GM23338 (cell line): ENCODE results near the gene NFILZ. TPM values are rescaled to one million over a fixed set of nuclear protein-coding genes. Genes with fewer than 3 reads are reported as not detected.

Source experiments
- ETS1 ChIP-seq: IDR thresholded peaks from 2 replicates; pipeline ENCODE4 v1.6.1; 2016; ENCODE audit warnings: antibody characterized with exemption
- EZH2 ChIP-seq: fragments of 200-600 bp; sonication (generic); IDR thresholded peaks from one replicate; pipeline ENCODE4 v1.8.0; 2017; ENCODE audit warnings: antibody characterized with exemption, mild to moderate bottlenecking, low read depth; ENCODE audit not compliant: unreplicated experiment
- EZH2phosphoT487 ChIP-seq: fragments of 200-600 bp; sonication (generic); IDR thresholded peaks from one replicate; pipeline ENCODE4 v1.8.1; 2018; ENCODE audit warnings: antibody characterized with exemption; ENCODE audit not compliant: unreplicated experiment
- NANOG ChIP-seq: IDR thresholded peaks from 2 replicates; pipeline ENCODE4 v1.6.1; 2016; ENCODE audit warnings: antibody characterized with exemption, borderline replicate concordance
- POLR2AphosphoS5 ChIP-seq: IDR thresholded peaks from 2 replicates; pipeline ENCODE4 v1.6.1; 2016; ENCODE audit warnings: antibody characterized with exemption, low read depth
- REST ChIP-seq: IDR thresholded peaks from one replicate; pipeline ENCODE4 v1.6.1; 2018; ENCODE audit warnings: antibody characterized with exemption; ENCODE audit not compliant: unreplicated experiment
- STAT1 ChIP-seq: IDR thresholded peaks from one replicate; pipeline ENCODE4 v1.6.1; 2016; ENCODE audit warnings: antibody characterized with exemption; ENCODE audit not compliant: unreplicated experiment
- ZNF114 ChIP-seq: fragments of 250-450 bp; sonication (Bioruptor Pico); IDR thresholded peaks from 2 replicates; pipeline ENCODE4 v1.5.0; 2020; ENCODE audit warnings: mild to moderate bottlenecking, moderate library complexity
- ZNF331 ChIP-seq: fragments of 250-450 bp; sonication (Bioruptor Pico); IDR thresholded peaks from 2 replicates; pipeline ENCODE4 v1.5.0; 2020; ENCODE audit warnings: low read depth, mild to moderate bottlenecking, moderate library complexity
- ZNF462 ChIP-seq: fragments of 250-450 bp; sonication (Bioruptor Pico); IDR thresholded peaks from 2 replicates; pipeline ENCODE4 v1.5.0; 2020; ENCODE audit warnings: mild to moderate bottlenecking, moderate library complexity
- polyA plus RNA-seq: library from polyadenylated mRNA; unstranded; fragments of >200 nt; fragmentation: Nextera tagmentation; extraction: Ambion mirVana; gene quantifications from 2 replicates; pipeline ENCODE4 v1.2.1, GENCODE V29; 2016
- total RNA-seq: library from RNA; depleted of rRNA; stranded (reverse); fragments of >200 nt; shearing (Covaris generic); gene quantifications from 2 replicates; pipeline ENCODE4 v1.2.3, GENCODE V29; 2014

The NFILZ gene
- total and polyA plus RNA-seq, 2 experiments from 2014 or later = not detected

DNA sequence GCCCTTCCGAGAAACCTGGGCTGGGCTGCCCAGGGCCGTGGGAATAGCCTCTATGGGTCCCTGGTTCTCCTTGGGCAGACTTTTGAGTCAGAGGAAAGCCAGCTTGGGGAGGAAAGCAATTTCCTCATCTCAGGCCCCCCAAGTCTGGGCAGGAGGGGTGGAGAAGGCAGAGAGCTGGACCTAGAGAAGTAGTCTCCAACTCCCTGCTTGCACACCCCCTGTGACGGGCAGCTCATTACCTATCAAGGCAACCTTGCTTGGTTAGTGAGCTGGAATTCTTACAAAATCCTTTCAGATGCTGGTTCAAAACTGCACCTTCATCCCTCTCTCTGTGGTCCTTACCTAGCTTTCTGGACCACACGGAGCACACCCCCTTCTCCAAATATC, 34.2 kb downstream of the NFILZ start (continued):
- TF ChIP-seq ZNF462 (CRISPR knock-in tag) = no peak
- TF ChIP-seq NANOG = no peak
- TF ChIP-seq STAT1 = no peak
- TF ChIP-seq ZNF331 (CRISPR knock-in tag) = no peak
- no peak for TF ChIP-seq EZH2
- no peak for TF ChIP-seq REST
- TF ChIP-seq ZNF114 (CRISPR knock-in tag) = no peak
- TF ChIP-seq POLR2AphosphoS5 = no peak
- TF ChIP-seq ETS1 = no peak
- TF ChIP-seq EZH2phosphoT487 = no peak
